Activated CD4-positive, alpha-beta memory T cell treated with anti-CD3 and anti-CD28 coated beads, Interleukin-2, amount 10 ng/mL, durations not matched to agents 7 days and 5 days (primary cell): ENCODE measurements around the gene DKK2. TPM values are rescaled to one million over a fixed set of nuclear protein-coding genes. Genes with fewer than 3 reads are reported as not detected.

Experiments used
- CTCF ChIA-PET: fragments of 350-600 bp; sonication (Branson Sonifier 250); formaldehyde crosslinking; loops from one replicate; lab custom pipeline; 2021; ENCODE audit warnings: antibody characterized with exemption, inconsistent platforms; lab: Charles Lee
- POLR2A ChIA-PET: fragments of 350-600 bp; sonication (Branson Sonifier 250); formaldehyde crosslinking; loops from one replicate; lab custom pipeline; 2021; ENCODE audit warnings: antibody characterized with exemption; lab: Charles Lee
- DNase-seq: peaks from one replicate; pipeline ENCODE4 v3.0.0-alpha.2; 2020
- H3K27ac Mint-ChIP-seq: one replicate; pipeline ENCODE4 v1.8.0; 2021; ENCODE audit warnings: mild to moderate bottlenecking, mixed read lengths
- H3K27me3 Mint-ChIP-seq: one replicate; pipeline ENCODE4 v1.8.0; 2021; ENCODE audit warnings: mixed read lengths
- H3K36me3 Mint-ChIP-seq: one replicate; pipeline ENCODE4 v1.8.0; 2021; ENCODE audit warnings: low read depth, mixed read lengths
- H3K4me1 Mint-ChIP-seq: one replicate; pipeline ENCODE4 v1.8.0; 2021; ENCODE audit warnings: mixed read lengths
- H3K4me3 Mint-ChIP-seq: one replicate; pipeline ENCODE4 v1.8.0; 2021; ENCODE audit warnings: mild to moderate bottlenecking, mixed read lengths
- H3K9me3 Mint-ChIP-seq: one replicate; pipeline ENCODE4 v1.8.0; 2021; ENCODE audit warnings: mixed read lengths
- total RNA-seq, 2 experiments: library from RNA; stranded (reverse); gene quantifications; one replicate each; pipeline ENCODE4 v1.2.3, GENCODE V29; 2021

The DKK2 gene
- total RNA-seq, 2 experiments from 2014 or later = not detected

DNA sequence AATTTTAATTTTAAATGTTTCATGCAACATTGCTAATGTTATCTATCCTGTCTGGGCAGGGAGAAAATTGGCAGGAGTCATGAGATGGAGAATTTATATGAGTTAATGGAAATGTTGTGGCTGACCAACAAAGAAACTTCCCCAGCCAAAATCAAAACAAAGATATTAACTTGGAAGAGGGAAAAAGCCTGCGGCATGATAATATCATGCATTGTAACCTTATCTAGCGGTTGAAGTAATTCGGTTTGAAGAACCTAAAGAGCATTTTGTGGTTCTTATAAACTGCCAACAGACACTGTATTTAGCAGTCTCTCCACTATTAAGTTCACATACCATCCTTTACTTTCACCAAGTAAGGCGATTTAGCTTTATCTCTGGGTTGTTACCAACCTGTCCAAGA, 42.3 kb downstream of the DKK2 start:
- no peaks in the 10 kb centered on the region for H3K27me3 Mint-ChIP-seq
- ChIA-PET CTCF (no interaction called here), POLR2A (no interaction called here)
- H3K27ac Mint-ChIP-seq = no peak overlapping the region
- no peaks in the 10 kb centered on the region for H3K4me1 Mint-ChIP-seq
- H3K36me3 Mint-ChIP-seq = no peaks in the 10 kb centered on the region
- H3K4me3 Mint-ChIP-seq = no peak overlapping the region
- DNase-seq = no peak
- no peaks in the 10 kb centered on the region for H3K9me3 Mint-ChIP-seq

DNA sequence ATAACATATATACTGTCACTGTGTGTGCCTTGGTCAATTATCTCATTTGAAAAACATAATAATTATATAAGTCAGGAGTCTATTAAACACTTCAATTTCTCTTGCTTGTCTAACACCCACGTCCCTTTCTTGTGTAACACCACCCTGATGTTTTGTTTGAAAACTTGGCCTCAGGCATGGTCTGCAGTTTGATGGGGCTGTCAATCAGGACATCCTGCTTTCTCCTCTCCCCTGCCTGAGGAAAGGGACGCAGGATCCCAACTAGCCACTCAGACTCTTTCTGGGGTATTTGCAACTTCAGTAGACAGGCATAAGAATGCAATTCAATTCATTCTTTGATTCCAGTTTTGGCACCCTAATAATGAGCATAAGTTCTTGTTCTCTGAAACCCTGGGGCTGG, 48.8 kb downstream of the DKK2 start:
- no peaks in the 10 kb centered on the region for H3K9me3 Mint-ChIP-seq
- no peaks in the 10 kb centered on the region for H3K36me3 Mint-ChIP-seq
- no peak overlapping the region for H3K27ac Mint-ChIP-seq
- H3K27me3 Mint-ChIP-seq = no peaks in the 10 kb centered on the region
- DNase-seq = no peak
- CTCF ChIA-PET = no interaction called here
- no peak overlapping the region for H3K4me3 Mint-ChIP-seq
- POLR2A ChIA-PET = no interaction called here
- H3K4me1 Mint-ChIP-seq = no peaks in the 10 kb centered on the region

DNA sequence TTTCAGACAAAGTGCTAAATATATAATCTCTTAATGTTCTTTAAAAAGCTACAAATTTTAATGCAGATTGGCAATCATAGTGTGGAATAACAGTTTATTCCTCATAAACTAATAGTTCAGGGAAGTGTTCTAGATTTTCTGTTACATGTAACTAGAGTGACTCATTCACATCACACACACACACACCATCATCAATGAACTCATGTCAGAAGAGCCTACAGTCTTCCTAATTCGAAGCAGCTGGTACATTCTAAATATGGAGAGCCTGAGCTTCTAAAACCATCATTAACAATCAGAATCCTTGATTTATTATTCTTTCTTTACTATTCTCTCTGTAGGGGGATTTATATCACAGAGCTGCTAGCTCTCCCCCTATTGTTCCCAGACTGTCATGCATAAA, 49.6 kb downstream of the DKK2 start:
- Mint-ChIP-seq H3K27me3 (no peaks in the 10 kb centered on the region), H3K9me3 (no peaks in the 10 kb centered on the region), H3K36me3 (no peaks in the 10 kb centered on the region), H3K27ac (no peak overlapping the region), H3K4me1 (no peaks in the 10 kb centered on the region), H3K4me3 (no peak overlapping the region)
- no peak for DNase-seq
- POLR2A ChIA-PET = no interaction called here
- CTCF ChIA-PET = no interaction called here

DNA sequence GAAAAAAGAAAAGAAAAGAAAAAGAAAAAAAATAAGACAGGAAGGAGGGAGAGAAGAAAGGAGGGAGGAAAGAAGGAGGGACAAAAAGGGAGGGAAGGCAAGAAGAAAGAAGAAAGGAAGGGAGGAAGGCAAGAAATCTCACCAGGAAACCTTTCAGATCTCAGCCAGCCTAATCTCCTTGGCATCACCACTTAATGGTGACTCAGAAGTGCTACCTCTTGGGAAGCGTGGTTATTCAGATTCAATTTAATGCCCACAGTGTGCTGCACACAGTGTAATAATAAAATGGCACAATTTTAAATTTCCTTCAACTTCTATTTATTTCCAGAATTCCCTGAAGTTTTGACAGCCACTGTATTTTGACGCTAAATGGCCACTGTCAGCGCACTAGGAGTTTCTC, 50.3 kb downstream of the DKK2 start:
- no peaks in the 10 kb centered on the region for H3K9me3 Mint-ChIP-seq
- H3K27me3 Mint-ChIP-seq = no peaks in the 10 kb centered on the region
- H3K4me1 Mint-ChIP-seq = no peaks in the 10 kb centered on the region
- H3K36me3 Mint-ChIP-seq = no peaks in the 10 kb centered on the region
- H3K4me3 Mint-ChIP-seq = no peak overlapping the region
- no peak overlapping the region for H3K27ac Mint-ChIP-seq
- CTCF ChIA-PET = no interaction called here
- POLR2A ChIA-PET = no interaction called here
- no peak for DNase-seq

DNA sequence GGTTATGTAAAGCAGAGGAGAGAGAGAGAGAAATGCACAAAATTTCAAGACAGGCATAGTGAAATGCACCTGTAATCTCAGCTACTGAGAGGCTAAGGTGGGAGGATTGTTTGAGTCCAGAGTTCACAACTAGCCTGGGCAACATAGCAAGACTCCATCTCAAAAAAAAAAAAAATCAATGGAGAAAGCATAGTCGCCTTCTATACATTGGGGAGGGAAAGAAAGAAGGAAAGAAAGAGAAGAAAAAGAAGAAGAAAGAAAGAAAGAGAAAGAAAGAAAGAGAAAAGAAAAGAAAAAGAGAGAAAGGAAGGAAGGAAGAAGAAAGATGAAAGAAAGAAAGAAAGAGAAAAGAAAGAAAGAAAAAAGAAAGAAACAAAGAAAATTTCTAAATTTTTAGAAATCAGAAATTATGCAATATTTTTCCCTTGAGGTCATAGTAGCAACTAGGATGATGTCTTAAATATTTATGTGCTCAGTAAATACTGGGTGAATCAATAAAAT, 53.4 kb downstream of the DKK2 start:
- POLR2A ChIA-PET = no interaction called here
- Mint-ChIP-seq H3K27ac (no peak overlapping the region), H3K9me3 (no peaks in the 10 kb centered on the region), H3K27me3 (no peaks in the 10 kb centered on the region), H3K4me3 (no peak overlapping the region), H3K4me1 (no peaks in the 10 kb centered on the region), H3K36me3 (no peaks in the 10 kb centered on the region)
- no peak for DNase-seq
- CTCF ChIA-PET = no interaction called here

DNA sequence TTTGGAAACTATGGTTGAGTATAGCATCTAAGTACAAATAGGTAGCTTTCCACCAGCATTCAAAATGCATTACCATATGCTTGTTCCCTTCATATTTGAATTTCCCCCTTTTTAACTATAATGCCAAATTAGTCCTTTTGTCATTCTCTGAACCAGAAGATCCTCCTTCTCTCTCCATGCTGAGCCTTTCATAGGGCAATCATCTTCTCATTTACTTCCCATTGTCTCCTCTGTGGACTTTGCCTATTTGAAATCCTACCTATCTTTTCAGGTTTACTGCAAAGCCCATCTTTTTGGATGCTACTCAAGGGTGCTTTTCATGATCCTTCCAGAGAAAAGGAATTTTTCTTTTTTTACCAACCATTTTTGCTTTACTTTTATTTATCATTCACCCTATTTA, 54.7 kb downstream of the DKK2 start:
- no peak for DNase-seq
- Mint-ChIP-seq H3K4me3 (no peak overlapping the region), H3K27ac (no peak overlapping the region), H3K4me1 (no peaks in the 10 kb centered on the region), H3K36me3 (no peaks in the 10 kb centered on the region), H3K27me3 (no peaks in the 10 kb centered on the region), H3K9me3 (no peaks in the 10 kb centered on the region)
- CTCF ChIA-PET = no interaction called here
- POLR2A ChIA-PET = no interaction called here

DNA sequence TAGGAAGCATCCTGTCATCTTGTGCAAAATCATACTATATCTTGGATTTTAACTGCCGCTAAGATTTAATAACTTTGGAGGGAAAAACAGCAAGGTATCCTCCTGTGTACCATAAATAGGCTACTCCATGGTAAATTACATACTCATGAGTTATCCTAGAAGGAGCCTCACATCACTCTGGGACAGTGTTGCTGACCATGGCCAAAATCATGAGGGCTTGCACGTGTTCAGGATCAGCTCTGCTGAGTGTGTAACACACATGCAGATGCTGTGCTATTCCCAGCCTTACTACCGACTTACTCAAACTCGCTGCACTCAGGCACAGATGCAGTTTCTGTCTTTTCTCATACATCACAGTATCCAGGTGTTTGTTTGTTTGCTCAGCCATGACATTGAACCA, 56.6 kb downstream of the DKK2 start:
- H3K36me3 Mint-ChIP-seq = no peaks in the 10 kb centered on the region
- no peaks in the 10 kb centered on the region for H3K27me3 Mint-ChIP-seq

DNA sequence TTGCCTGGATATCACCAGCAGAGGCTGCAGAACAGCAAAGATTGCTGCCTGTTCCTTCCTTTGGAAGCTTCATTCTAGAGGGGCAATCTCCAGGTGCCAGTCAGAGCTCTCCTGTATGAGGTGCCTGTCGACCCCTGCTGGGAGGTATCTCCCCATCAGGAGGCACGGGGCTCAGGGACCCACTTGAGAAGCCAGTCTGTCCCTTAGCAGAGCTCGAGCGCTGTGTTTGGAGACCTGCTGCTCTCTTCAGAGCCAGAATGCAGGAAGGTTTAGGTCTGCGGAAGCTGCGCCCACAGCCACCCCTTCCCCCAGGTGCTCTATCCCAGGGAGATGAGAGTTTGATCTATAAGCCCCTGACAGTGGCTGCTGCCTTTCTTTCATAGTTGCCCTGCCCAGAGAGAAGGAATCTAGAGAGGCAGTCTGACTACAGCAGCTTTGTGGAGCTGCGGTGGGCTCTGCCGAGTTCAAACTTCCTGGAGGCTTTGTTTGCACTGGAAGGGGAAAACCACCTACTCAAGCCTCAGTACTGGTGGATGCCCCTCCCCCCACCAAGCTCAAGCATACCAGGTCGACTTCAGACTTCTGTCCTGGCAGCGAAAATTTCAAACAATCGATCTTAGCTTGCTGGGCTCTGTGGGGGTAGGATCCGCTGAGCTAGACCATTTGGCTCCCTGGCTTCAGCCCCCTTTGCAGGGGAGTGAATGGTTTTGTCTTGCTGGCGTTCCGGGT, 57.9 kb downstream of the DKK2 start:
- no peaks in the 10 kb centered on the region for H3K9me3 Mint-ChIP-seq
- no peaks in the 10 kb centered on the region for H3K4me1 Mint-ChIP-seq
- DNase-seq = no peak
- no peak overlapping the region for H3K27ac Mint-ChIP-seq
- CTCF ChIA-PET = no interaction called here
- no peak overlapping the region for H3K4me3 Mint-ChIP-seq
- POLR2A ChIA-PET = no interaction called here
- H3K27me3 Mint-ChIP-seq = no peaks in the 10 kb centered on the region
- no peaks in the 10 kb centered on the region for H3K36me3 Mint-ChIP-seq

More for the DNA sequence above, 56.6 kb downstream of the DKK2 start:
- DNase-seq = no peak
- POLR2A ChIA-PET = no interaction called here
- Mint-ChIP-seq H3K9me3 (no peaks in the 10 kb centered on the region), H3K27ac (no peak overlapping the region), H3K4me3 (no peak overlapping the region), H3K4me1 (no peaks in the 10 kb centered on the region)
- CTCF ChIA-PET = no interaction called here

DNA sequence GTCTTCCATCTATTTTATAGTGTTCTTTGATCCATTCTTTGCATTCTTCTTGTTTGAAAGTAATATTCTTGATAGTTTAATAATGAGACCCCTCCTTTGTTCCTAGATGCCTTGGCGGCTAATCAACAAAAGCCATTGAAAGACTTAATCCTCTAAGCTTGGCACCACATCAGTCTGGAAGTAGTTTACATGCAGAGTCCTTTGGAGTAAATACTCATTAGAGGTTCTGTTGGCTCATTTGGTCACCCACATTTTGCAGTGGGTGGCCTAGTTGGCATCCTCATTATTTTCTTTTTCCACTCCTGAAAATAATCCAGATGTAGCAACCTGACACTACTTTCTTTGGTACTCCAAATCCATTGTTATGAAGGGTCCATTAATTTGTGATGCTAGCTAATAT, 64.5 kb downstream of the DKK2 start:
- H3K4me3 Mint-ChIP-seq = no peak overlapping the region
- no peak overlapping the region for H3K27ac Mint-ChIP-seq
- no peaks in the 10 kb centered on the region for H3K9me3 Mint-ChIP-seq
- DNase-seq = no peak
- no peaks in the 10 kb centered on the region for H3K27me3 Mint-ChIP-seq
- H3K4me1 Mint-ChIP-seq = no peaks in the 10 kb centered on the region
- ChIA-PET CTCF (no interaction called here), POLR2A (no interaction called here)
- H3K36me3 Mint-ChIP-seq = no peaks in the 10 kb centered on the region

DNA sequence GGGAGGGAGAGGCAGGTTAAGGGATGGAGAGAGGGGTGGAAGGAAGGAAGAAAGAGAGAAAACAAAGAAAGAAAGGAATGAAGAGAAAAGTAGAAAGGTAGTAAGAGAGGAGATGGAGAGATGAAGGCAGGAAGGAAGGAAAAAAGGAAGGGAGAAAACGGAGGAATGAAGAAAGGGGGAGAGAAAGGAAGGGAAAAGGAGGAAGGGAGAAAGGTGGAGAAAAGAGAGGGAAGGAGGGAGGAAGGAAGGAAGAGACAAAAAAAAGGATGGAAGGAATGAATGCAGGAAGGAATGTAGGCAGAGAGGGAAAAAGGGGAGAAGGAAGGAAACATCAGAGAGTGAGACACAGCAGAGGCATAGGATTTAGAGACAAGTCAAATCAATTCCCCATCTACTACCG, 68.2 kb downstream of the DKK2 start:
- Mint-ChIP-seq H3K27me3 (no peaks in the 10 kb centered on the region), H3K4me3 (no peak overlapping the region), H3K36me3 (no peaks in the 10 kb centered on the region), H3K4me1 (no peaks in the 10 kb centered on the region), H3K9me3 (no peaks in the 10 kb centered on the region), H3K27ac (no peak overlapping the region)
- ChIA-PET POLR2A (no interaction called here), CTCF (no interaction called here)
- DNase-seq = no peak

DNA sequence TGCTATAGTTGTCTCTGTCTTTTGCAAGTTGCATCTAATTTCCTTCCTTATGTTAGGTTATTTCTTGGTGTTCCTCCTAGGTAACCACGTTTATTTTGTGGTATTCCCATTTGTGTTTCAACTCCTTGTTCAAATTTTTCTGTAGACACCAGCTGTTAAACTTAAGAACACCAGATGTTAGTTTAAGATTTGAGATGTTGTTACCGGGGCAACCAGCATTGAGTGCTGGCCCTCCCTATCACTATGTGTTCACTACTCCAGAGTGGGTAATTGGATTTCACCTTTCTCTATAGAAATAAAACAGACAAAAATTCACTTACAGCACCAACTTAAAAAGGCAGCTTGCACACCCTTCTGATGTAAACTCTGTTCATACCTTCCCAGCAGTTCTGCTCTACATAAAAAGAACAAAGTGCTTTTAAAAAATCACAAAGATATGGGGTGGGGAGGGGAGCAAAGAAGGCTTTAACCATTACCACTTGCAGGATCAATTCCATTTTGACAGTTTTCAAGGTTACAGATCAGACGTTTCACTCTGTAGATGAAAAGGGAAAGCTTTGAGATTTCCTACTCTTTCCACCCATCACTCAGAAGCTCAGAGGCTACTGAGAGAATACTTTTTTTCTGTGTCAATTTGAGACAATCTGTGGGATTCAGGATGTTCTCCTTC, 82.9 kb downstream of the DKK2 start:
- Mint-ChIP-seq H3K27ac (no peak overlapping the region), H3K36me3 (no peaks in the 10 kb centered on the region), H3K9me3 (no peaks in the 10 kb centered on the region), H3K4me3 (no peak overlapping the region), H3K27me3 (no peaks in the 10 kb centered on the region), H3K4me1 (no peaks in the 10 kb centered on the region)
- POLR2A ChIA-PET = no interaction called here
- CTCF ChIA-PET = no interaction called here
- DNase-seq = no peak

DNA sequence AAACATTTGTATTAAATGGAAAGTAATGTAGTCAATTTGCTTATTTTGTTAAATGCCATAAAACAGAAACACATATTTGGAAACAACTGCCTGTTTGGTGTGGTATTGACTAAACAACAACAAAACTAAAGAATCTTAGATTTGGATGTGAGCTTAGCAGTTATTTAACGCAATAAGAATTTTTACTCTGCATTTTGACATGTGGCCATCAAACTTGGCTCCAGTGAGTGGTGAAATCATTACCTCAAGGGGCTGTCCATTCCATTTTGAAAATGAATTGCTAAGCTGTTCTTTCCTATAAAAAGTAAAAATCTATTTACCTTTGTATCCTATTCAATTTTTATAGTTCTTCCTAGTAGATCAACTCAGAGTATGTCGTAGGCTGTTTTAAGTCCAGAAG, 84.2 kb downstream of the DKK2 start:
- Mint-ChIP-seq H3K36me3 (no peaks in the 10 kb centered on the region), H3K27me3 (no peaks in the 10 kb centered on the region), H3K4me3 (no peak overlapping the region), H3K4me1 (no peaks in the 10 kb centered on the region), H3K27ac (no peak overlapping the region), H3K9me3 (no peaks in the 10 kb centered on the region)
- POLR2A ChIA-PET = no interaction called here
- CTCF ChIA-PET = no interaction called here
- DNase-seq = no peak

DNA sequence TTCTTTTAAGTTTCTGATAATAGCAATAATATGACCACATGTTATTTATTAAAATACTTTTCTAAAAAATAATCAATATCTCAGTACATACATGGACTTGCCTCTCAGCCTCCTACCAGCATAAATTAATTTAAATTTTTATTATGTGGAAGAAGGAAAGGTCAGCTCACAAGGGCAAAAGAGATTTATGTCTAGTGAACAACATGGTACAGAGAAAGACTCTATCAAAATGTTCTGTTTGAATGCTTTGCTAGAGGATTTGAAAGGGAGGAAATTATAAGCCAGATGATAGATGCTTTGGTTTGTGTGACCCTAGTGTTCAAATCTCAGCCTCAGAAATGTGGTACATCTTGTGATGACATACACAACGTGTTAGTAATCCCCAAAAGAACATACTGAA, 94.3 kb downstream of the DKK2 start:
- POLR2A ChIA-PET = no interaction called here
- H3K36me3 Mint-ChIP-seq = no peaks in the 10 kb centered on the region
- no peak overlapping the region for H3K4me3 Mint-ChIP-seq
- H3K27me3 Mint-ChIP-seq = no peaks in the 10 kb centered on the region
- H3K9me3 Mint-ChIP-seq = no peaks in the 10 kb centered on the region
- H3K4me1 Mint-ChIP-seq = no peaks in the 10 kb centered on the region
- H3K27ac Mint-ChIP-seq = no peak overlapping the region
- CTCF ChIA-PET = no interaction called here
- no peak for DNase-seq

DNA sequence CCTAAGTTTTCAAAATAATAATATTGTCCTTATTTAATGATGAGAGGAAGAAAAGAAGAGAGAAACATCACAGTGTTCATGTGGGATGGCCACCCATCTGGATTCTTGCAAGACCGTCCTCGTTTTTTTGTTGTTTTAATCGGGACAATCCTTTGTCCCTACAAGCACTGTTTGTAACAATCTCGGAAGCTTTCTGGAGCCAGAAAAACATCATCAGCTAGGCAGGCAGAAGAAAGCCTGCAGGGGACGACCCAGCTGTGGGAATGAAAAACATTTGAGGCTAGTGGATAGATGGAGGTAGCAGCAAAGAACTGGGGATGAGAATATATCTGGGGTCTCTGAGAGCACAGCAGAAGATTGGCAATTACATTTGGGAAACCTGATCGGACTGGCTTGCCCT, 105.6 kb downstream of the DKK2 start:
- no peak for DNase-seq
- CTCF ChIA-PET = no interaction called here
- Mint-ChIP-seq H3K27me3 (no peaks in the 10 kb centered on the region), H3K36me3 (no peaks in the 10 kb centered on the region), H3K9me3 (no peaks in the 10 kb centered on the region), H3K4me3 (no peak overlapping the region), H3K4me1 (no peaks in the 10 kb centered on the region), H3K27ac (no peak overlapping the region)
- POLR2A ChIA-PET = no interaction called here
